HepG2 (cell line): Measurements from ENCODE around the gene NCOA5.

Source experiments
- ARID2 ChIP-seq: sonication (generic); formaldehyde crosslinking; IDR thresholded peaks from 2 replicates; pipeline ENCODE4 v1.8.1; 2022; ENCODE audit warnings: mild to moderate bottlenecking, missing genetic modification reagents, borderline replicate concordance
- GABPA ChIP-seq, 2 experiments: IDR thresholded peaks; 2 replicates each; pipeline ENCODE4 v1.6.1; 2011 to 2016; ENCODE audit warnings: low read depth in 2 of 2, low read length in 1 of 2, missing biosample characterization in 1 of 2, missing genetic modification characterization in 1 of 2
- MTA1 ChIP-seq: sonication (generic); formaldehyde crosslinking; IDR thresholded peaks from 2 replicates; pipeline ENCODE4 v1.4.0; 2020; ENCODE audit warnings: missing genetic modification reagents, mild to moderate bottlenecking, borderline replicate concordance
- MXI1 ChIP-seq: IDR thresholded peaks from 3 replicates; pipeline ENCODE4 v1.6.1; 2012; ENCODE audit warnings: low read depth, low read length, inconsistent platforms, borderline replicate concordance
- POLR2A ChIP-seq, 2 experiments: IDR thresholded peaks; 2 replicates each; pipeline ENCODE4 v1.6.1; 2011; ENCODE audit warnings: low read depth in 2 of 2, low read length in 2 of 2, mild to moderate bottlenecking in 1 of 2, moderate library complexity in 1 of 2; ENCODE audit not compliant: insufficient read depth in 1 of 2
- SIN3A ChIP-seq: IDR thresholded peaks from 2 replicates; pipeline ENCODE4 v1.6.1; 2011; ENCODE audit warnings: low read depth, mild to moderate bottlenecking, control low read depth, low read length, borderline replicate concordance
- SMARCC2 ChIP-seq: fragments of 450-650 bp; IDR thresholded peaks from 2 replicates; pipeline ENCODE4 v1.6.1; 2017; ENCODE audit warnings: antibody characterized with exemption, mild to moderate bottlenecking
- SP4 ChIP-seq: sonication (generic); formaldehyde crosslinking; IDR thresholded peaks from 2 replicates; pipeline ENCODE4 v1.8.1; 2023; ENCODE audit warnings: mild to moderate bottlenecking, missing genetic modification reagents
- ZNF382 ChIP-seq: sonication (generic); formaldehyde crosslinking; IDR thresholded peaks from 2 replicates; pipeline ENCODE4 v1.5.0; 2020; ENCODE audit warnings: missing genetic modification reagents, mild to moderate bottlenecking, borderline replicate concordance
- ZNF737 ChIP-seq: sonication (generic); formaldehyde crosslinking; IDR thresholded peaks from 2 replicates; pipeline ENCODE4 v1.5.0; 2020; ENCODE audit warnings: missing genetic modification reagents, mild to moderate bottlenecking, borderline replicate concordance
- ZSCAN20 ChIP-seq: sonication (generic); formaldehyde crosslinking; IDR thresholded peaks from 2 replicates; pipeline ENCODE4 v1.4.0; 2020; ENCODE audit warnings: missing genetic modification reagents, mild to moderate bottlenecking, borderline replicate concordance
- TF ChIP-seq, protein P1 (sequence below): sonication (generic); formaldehyde crosslinking; IDR thresholded peaks from 2 replicates; pipeline ENCODE4 v1.4.0; 2020; ENCODE audit warnings: mild to moderate bottlenecking, missing genetic modification reagents
- TF ChIP-seq, protein P2 (sequence below): sonication (generic); formaldehyde crosslinking; IDR thresholded peaks from 2 replicates; pipeline ENCODE4 v1.5.0; 2020; ENCODE audit warnings: mild to moderate bottlenecking, missing genetic modification reagents, moderate library complexity

DNA sequence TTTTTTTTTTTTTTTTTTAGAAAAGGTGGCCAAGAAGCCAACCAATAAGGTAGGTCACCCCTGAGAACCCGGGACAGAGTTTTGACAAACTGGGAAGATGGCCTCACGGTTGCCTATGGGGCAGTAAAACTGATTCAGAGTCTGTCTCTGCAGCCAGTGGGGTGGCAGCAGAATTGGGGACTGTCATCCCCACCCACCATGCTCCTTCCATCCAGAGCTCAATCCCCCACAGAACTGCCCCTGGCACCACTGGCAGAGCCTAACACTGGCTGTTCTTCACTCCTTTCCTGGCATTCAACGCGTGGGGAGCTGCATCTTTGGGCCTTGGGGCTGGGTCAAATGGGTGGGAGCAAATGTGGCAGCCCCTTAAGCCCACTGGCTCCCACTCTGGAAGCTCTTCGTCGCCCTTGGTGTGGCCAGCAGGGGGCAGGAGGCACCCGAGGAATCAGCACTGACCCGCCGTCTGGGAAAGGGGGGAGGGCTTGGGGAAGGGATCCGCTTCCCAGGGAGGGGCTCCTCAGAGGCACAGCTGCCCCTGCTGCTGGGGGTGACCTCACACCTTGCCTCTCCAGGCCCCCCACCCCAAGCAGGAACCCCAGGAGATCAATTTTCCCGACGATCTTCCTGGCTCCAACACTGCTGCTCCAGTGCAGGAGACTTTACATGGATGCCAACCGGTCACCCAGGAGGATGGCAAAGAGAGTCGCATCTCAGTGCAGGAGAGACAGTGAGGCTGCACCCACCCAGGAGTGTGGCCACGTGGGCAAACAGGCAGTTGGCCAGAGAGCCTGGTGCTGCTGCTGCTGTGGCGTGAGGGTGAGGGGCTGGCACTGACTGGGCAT, 38.8 kb upstream of the NCOA5 start:
- no peak for TF ChIP-seq MTA1 (CRISPR knock-in tag)
- TF ChIP-seq, protein P1, sequence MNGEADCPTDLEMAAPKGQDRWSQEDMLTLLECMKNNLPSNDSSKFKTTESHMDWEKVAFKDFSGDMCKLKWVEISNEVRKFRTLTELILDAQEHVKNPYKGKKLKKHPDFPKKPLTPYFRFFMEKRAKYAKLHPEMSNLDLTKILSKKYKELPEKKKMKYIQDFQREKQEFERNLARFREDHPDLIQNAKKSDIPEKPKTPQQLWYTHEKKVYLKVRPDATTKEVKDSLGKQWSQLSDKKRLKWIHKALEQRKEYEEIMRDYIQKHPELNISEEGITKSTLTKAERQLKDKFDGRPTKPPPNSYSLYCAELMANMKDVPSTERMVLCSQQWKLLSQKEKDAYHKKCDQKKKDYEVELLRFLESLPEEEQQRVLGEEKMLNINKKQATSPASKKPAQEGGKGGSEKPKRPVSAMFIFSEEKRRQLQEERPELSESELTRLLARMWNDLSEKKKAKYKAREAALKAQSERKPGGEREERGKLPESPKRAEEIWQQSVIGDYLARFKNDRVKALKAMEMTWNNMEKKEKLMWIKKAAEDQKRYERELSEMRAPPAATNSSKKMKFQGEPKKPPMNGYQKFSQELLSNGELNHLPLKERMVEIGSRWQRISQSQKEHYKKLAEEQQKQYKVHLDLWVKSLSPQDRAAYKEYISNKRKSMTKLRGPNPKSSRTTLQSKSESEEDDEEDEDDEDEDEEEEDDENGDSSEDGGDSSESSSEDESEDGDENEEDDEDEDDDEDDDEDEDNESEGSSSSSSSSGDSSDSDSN (CRISPR knock-in tag) = no peak
- TF ChIP-seq, protein P2, sequence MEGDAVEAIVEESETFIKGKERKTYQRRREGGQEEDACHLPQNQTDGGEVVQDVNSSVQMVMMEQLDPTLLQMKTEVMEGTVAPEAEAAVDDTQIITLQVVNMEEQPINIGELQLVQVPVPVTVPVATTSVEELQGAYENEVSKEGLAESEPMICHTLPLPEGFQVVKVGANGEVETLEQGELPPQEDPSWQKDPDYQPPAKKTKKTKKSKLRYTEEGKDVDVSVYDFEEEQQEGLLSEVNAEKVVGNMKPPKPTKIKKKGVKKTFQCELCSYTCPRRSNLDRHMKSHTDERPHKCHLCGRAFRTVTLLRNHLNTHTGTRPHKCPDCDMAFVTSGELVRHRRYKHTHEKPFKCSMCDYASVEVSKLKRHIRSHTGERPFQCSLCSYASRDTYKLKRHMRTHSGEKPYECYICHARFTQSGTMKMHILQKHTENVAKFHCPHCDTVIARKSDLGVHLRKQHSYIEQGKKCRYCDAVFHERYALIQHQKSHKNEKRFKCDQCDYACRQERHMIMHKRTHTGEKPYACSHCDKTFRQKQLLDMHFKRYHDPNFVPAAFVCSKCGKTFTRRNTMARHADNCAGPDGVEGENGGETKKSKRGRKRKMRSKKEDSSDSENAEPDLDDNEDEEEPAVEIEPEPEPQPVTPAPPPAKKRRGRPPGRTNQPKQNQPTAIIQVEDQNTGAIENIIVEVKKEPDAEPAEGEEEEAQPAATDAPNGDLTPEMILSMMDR (CRISPR knock-in tag) = peak; percentile 78
- no peak for TF ChIP-seq POLR2A (IDR thresholded peaks at IDR 0.05; ENCODE audit: insufficient read depth in 1 of 2, low read depth in 2 of 2, low read length in 2 of 2)
- no peak for TF ChIP-seq ZNF737 (CRISPR knock-in tag)
- TF ChIP-seq SIN3A = no peak
- no peak for TF ChIP-seq ARID2 (CRISPR knock-in tag)
- no peak for TF ChIP-seq ZSCAN20 (CRISPR knock-in tag)
- no peak for TF ChIP-seq MXI1
- no peak for TF ChIP-seq SMARCC2
- TF ChIP-seq SP4 (CRISPR knock-in tag) = no peak
- TF ChIP-seq GABPA (IDR thresholded peaks at IDR 0.05; ENCODE audit: low read depth, low read length) = no peak
- TF ChIP-seq GABPA (CRISPR knock-in tag; IDR thresholded peaks at IDR 0.05; ENCODE audit: low read depth) = no peak
- no peak for TF ChIP-seq ZNF382 (CRISPR knock-in tag)
